ENCODE measurements around the gene ULK4.

- TF ChIP-seq, protein P1, sequence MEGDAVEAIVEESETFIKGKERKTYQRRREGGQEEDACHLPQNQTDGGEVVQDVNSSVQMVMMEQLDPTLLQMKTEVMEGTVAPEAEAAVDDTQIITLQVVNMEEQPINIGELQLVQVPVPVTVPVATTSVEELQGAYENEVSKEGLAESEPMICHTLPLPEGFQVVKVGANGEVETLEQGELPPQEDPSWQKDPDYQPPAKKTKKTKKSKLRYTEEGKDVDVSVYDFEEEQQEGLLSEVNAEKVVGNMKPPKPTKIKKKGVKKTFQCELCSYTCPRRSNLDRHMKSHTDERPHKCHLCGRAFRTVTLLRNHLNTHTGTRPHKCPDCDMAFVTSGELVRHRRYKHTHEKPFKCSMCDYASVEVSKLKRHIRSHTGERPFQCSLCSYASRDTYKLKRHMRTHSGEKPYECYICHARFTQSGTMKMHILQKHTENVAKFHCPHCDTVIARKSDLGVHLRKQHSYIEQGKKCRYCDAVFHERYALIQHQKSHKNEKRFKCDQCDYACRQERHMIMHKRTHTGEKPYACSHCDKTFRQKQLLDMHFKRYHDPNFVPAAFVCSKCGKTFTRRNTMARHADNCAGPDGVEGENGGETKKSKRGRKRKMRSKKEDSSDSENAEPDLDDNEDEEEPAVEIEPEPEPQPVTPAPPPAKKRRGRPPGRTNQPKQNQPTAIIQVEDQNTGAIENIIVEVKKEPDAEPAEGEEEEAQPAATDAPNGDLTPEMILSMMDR (IDR thresholded peaks at IDR 0.05), result no peak
- no peak for TF ChIP-seq POLR2A (IDR thresholded peaks at IDR 0.05)
Observed at GRCh38 chr3:41593774-41594173, 368.1 kb downstream of the ULK4 start.

All from ovary (tissue), 3 donors.